Peyer's patch (tissue), 4 donors: ENCODE results near the gene SAV1. TPM values are rescaled to one million over a fixed set of nuclear protein-coding genes. Genes with fewer than 3 reads are reported as not detected.

ENCODE experiments used
- DNase-seq, 3 donors: peaks; one replicate each; pipeline ENCODE4 v3.0.0-alpha.2; 2017 to 2019
- H3K27ac ChIP-seq, 4 donors: fragments of 200-600 bp; sonication (generic); one replicate each; pipeline ENCODE4 v1.5.1; 2016 to 2019
- H3K27me3 ChIP-seq, 2 donors: fragments of 200-600 bp; sonication (generic); one replicate each; pipeline ENCODE4 v1.5.1; 2019
- H3K36me3 ChIP-seq, 3 donors: fragments of 200-600 bp; sonication (generic); one replicate each; pipeline ENCODE4 v1.5.1; 2016 to 2019
- H3K4me1 ChIP-seq, 4 donors: fragments of 200-600 bp; sonication (generic); one replicate each; pipeline ENCODE4 v1.5.1; 2016 to 2019
- H3K4me3 ChIP-seq, 4 donors: fragments of 200-600 bp; sonication (generic); 1 replicate in 3 of 4; 2 replicates in 1 of 4; pipeline ENCODE4 v1.5.1; 2016 to 2019; ENCODE audit warnings: mild to moderate bottlenecking in 1 of 4
- H3K9me3 ChIP-seq, 4 donors: fragments of 200-600 bp; sonication (generic); one replicate each; pipeline ENCODE4 v1.5.1; 2016 to 2019; ENCODE audit warnings: mild to moderate bottlenecking in 1 of 4
- POLR2A ChIP-seq, 2 donors: fragments of 450-650 bp; IDR thresholded peaks; one replicate each; pipeline ENCODE4 v1.5.1; 2017; ENCODE audit warnings: antibody characterized with exemption in 2 of 2, mild to moderate bottlenecking in 2 of 2, moderate library complexity in 2 of 2
- small RNA-seq, 2 donors: library from RNA; depleted of rRNA; stranded (forward); fragments of <200 nt; gene quantifications; one replicate each; pipeline ENCODE3, GENCODE V24; 2016
- total RNA-seq, 4 donors: library from RNA; depleted of rRNA; stranded (reverse); fragments of >200 nt; gene quantifications; one replicate each; pipeline ENCODE4 v1.1.0, GENCODE V29; 2016
- TF ChIP-seq, protein P1 (sequence below), 6 experiments: fragments of 450-650 bp in 4 of 6; fragments of 200-600 bp in 2 of 6; sonication (generic) in 1 of 6; IDR thresholded peaks; one replicate each; pipeline ENCODE4 v1.5.1; 2017 to 2019; ENCODE audit warnings: antibody characterized with exemption in 6 of 6, mild to moderate bottlenecking in 3 of 6, moderate library complexity in 1 of 6

Gene SAV1
- total RNA-seq, 4 donors from 2014 or later, result 16.6 to 23.9 (median 17.8) TPM

DNA sequence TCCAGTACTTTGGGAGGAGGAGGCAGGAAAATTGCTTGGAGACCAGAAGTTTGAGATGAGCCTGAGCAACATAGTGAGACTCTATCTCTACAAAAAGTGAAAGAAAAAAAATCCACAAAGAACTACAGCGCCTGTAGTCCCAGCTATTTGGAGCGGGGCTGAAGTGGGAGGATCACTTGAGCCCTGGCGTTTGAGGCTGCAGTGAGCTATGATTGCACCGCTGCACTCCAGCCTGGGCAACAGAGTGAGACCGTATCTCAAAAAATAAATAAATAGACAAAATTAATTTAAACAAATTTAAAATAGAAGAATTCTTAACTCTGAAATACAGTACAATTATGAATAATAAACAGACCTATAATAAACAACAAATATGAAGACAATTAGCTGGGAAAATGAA is 67.3 kb downstream of the SAV1 start:
- no peaks in the 10 kb centered on the region for H3K9me3 ChIP-seq
- no peak overlapping the region for H3K27ac ChIP-seq
- H3K4me3 ChIP-seq, result no peak overlapping the region
- TF ChIP-seq POLR2A (IDR thresholded peaks at IDR 0.05), result no peak
- TF ChIP-seq, protein P1, sequence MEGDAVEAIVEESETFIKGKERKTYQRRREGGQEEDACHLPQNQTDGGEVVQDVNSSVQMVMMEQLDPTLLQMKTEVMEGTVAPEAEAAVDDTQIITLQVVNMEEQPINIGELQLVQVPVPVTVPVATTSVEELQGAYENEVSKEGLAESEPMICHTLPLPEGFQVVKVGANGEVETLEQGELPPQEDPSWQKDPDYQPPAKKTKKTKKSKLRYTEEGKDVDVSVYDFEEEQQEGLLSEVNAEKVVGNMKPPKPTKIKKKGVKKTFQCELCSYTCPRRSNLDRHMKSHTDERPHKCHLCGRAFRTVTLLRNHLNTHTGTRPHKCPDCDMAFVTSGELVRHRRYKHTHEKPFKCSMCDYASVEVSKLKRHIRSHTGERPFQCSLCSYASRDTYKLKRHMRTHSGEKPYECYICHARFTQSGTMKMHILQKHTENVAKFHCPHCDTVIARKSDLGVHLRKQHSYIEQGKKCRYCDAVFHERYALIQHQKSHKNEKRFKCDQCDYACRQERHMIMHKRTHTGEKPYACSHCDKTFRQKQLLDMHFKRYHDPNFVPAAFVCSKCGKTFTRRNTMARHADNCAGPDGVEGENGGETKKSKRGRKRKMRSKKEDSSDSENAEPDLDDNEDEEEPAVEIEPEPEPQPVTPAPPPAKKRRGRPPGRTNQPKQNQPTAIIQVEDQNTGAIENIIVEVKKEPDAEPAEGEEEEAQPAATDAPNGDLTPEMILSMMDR (IDR thresholded peaks at IDR 0.05), result no peak
- no peak for DNase-seq
- H3K36me3 ChIP-seq, result no peaks in the 10 kb centered on the region
- H3K27me3 ChIP-seq, result no peaks in the 10 kb centered on the region
- H3K4me1 ChIP-seq, result no peaks in the 10 kb centered on the region

DNA sequence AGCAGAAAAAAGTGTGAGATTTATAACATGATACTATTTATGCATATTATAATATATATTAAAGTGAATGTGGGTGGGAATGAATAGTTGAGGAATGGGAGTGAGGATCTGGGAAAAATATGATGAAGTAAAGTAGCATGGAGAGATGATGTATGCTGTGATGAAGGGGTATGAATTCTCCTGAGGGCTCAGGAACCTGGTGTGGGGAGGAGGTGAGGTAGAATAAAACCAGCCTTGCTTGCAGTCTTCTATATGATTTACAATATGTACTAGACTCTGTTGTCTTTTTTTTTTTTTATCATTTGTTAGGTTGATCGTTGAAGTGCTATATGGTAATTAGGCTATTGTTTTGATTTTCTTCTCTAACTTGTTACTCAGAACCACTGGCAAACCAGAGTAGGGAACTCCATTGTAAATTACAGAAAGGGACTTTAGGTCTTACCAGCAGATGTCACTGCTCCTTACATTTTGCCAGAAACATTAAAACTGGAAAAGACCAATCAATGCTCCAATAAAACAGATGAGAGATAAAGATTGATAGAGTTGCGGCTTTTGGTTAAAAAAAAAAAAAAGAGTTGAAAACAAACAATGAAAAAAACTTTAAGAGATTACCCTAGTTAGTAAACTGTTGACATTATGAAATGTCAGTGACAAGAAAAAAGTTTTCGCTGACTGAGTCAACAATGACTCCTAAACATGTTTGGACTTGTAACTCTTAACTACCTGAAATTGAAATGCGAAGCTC is 68.2 kb downstream of the SAV1 start:
- Histone ChIP-seq H3K9me3 (no peaks in the 10 kb centered on the region), H3K27me3 (no peaks in the 10 kb centered on the region), H3K4me3 (no peak overlapping the region), H3K4me1 (no peaks in the 10 kb centered on the region), H3K36me3 (no peaks in the 10 kb centered on the region), H3K27ac (no peak overlapping the region)
- DNase-seq, result no peak
- TF ChIP-seq, protein P1 (IDR thresholded peaks at IDR 0.05), result peak in 5 of 6 experiments; percentile 8 to 63 (median 55)
- no peak for TF ChIP-seq POLR2A (IDR thresholded peaks at IDR 0.05)

DNA sequence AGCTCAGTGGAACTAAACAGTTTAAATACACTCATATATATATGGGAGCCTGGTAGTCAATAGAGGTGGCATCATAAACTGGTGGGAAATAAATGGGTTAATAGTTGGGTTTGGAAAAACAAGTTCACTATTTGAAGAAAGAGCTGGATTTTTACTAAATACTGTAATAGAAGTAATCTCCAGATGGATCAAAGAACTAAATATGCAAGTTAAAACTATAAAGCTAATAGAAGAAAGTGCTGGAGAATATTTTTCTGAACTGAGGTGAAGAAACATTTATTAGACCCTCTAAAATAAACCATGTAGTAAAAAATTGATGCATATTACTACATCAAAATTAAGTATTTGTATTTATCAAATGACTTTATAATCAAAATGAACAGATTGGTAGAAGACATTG is 69.3 kb downstream of the SAV1 start:
- no peak for DNase-seq
- H3K27me3 ChIP-seq, result no peaks in the 10 kb centered on the region
- H3K27ac ChIP-seq, result no peak overlapping the region
- H3K4me3 ChIP-seq, result no peak overlapping the region
- H3K36me3 ChIP-seq, result no peaks in the 10 kb centered on the region
- H3K9me3 ChIP-seq, result no peaks in the 10 kb centered on the region
- H3K4me1 ChIP-seq, result no peaks in the 10 kb centered on the region
- TF ChIP-seq, protein P1 (IDR thresholded peaks at IDR 0.05), result no peak

DNA sequence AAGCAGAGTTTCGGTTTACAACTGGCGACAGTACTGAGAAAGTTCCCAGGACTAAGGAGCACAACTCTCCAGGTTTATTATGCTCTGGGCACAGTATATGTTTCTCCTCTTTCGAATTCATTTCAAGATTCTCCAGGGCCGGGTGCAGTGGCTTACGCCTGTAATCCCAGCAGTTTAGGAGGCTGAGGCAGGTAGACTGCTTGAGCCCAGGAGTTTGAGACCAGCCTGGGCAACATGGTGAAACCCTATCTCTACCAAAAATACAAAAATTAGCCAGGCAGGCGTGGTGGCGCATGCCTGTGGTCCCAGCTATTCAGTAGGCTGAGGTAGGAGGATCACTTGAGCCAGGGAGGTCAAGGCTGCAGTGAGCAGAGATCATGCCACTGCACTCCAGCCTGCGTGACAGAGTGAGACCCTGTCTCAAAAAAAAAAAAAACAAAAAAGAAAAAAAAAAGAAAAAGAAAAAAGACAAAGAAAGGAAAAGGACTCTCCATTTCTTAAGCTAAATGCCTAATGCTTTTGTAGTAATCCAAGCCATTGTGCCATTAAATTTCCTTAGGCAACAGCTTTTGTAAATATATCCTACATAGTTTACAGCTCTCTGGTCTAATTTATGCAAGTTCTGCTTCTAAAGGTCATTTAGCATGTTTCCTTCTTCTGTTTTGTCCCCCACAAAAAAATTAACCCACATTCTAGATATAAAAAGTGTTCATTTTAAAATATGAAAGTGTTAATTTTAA is 73.4 kb downstream of the SAV1 start:
- Histone ChIP-seq H3K9me3 (no peaks in the 10 kb centered on the region), H3K27me3 (no peaks in the 10 kb centered on the region), H3K27ac (no peak overlapping the region), H3K36me3 (no peaks in the 10 kb centered on the region), H3K4me1 (no peaks in the 10 kb centered on the region), H3K4me3 (no peak overlapping the region)
- no peak for DNase-seq
- no peak for TF ChIP-seq POLR2A (IDR thresholded peaks at IDR 0.05)
- TF ChIP-seq, protein P1 (IDR thresholded peaks at IDR 0.05), result no peak

DNA sequence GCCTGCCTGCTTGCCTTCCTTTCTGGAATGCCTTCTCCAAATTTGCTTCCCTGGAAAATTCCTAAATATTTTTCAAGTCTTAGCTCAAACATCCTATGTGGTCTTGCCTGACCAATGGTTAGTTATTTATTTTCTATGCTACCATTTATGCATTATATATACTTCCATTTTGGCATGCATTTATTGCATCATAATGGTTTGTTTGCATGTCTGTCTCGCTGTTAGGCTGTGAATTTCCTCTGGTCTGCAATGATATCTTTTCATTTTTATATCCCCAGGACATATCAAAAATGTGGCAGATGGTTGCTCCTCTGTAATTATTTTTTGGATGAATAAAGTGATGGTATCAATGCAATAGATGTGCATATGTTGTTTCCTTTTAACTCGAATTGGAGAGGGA is 77.6 kb downstream of the SAV1 start:
- Histone ChIP-seq H3K36me3 (no peaks in the 10 kb centered on the region), H3K27ac (no peak overlapping the region), H3K27me3 (no peaks in the 10 kb centered on the region), H3K9me3 (no peaks in the 10 kb centered on the region), H3K4me1 (no peaks in the 10 kb centered on the region), H3K4me3 (no peak overlapping the region)
- TF ChIP-seq POLR2A (IDR thresholded peaks at IDR 0.05), result no peak
- no peak for DNase-seq

Small RNAs within 50 kb of the gene (small RNA-seq; reads per million reads assigned to genes)
- 0 reads per million in 2 donors for gene RN7SL452P

Other genes starting within 250 kb of the SAV1 start
- 100 to 1,000 TPM in 1 of 4 donors, 10 to 100 TPM in 3; 47.1 to 123 (median 78.4) TPM for gene MAP4K5, start 135.7 kb downstream of the SAV1 start, total RNA-seq
- gene ATL1, start 108.2 kb downstream of the SAV1 start, total RNA-seq, result 1 to 10 TPM; 6.6 to 9.5 (median 8.5) TPM
- 100 to 1,000 TPM in 1 of 4 donors, 10 to 100 TPM in 3; 13.8 to 151 (median 21.5) TPM for gene NIN, start 162.9 kb upstream of the SAV1 start, total RNA-seq
- not detected for gene ABHD12B, start 203.7 kb upstream of the SAV1 start, total RNA-seq